Kidney (tissue), 14 donors: ENCODE data around the gene ITM2C. TPM values are rescaled to one million over a fixed set of nuclear protein-coding genes. Genes with fewer than 3 reads are reported as not detected.

Source experiments
- DNase-seq, 5 donors: peaks; one replicate each; pipeline ENCODE4 v3.0.0-alpha.2; 2013 to 2020
- FAIRE-seq: peaks from 2 replicates; lab custom pipeline; 2012; peaks lifted over from hg19 to GRCh38; lab: Jason Lieb, UNC
- H3K27ac ChIP-seq, 2 donors: one replicate each; pipeline ENCODE4 v1.7.0; 2013; ENCODE audit warnings: low read depth in 2 of 2, low read length in 2 of 2, inconsistent platforms in 1 of 2
- H3K27me3 ChIP-seq: one replicate; pipeline ENCODE4 v1.7.1; 2013; ENCODE audit warnings: low read length, inconsistent platforms; ENCODE audit not compliant: control insufficient read depth, insufficient read depth
- H3K36me3 ChIP-seq, 3 donors: one replicate each; pipeline versions ENCODE4 v1.7.0 to v1.7.1; 2013; ENCODE audit warnings: low read length in 3 of 3, control low read depth in 1 of 3, inconsistent platforms in 1 of 3; ENCODE audit not compliant: insufficient read depth in 3 of 3, control insufficient read depth in 2 of 3
- H3K4me1 ChIP-seq, 3 donors: one replicate each; pipeline versions ENCODE4 v1.7.0 to v1.7.1; 2013; ENCODE audit warnings: low read length in 3 of 3, inconsistent platforms in 1 of 3, low read depth in 1 of 3; ENCODE audit not compliant: control insufficient read depth in 2 of 3, insufficient read depth in 2 of 3
- H3K4me3 ChIP-seq, 3 donors: one replicate each; pipeline versions ENCODE4 v1.7.0 to v1.8.1; 2013; ENCODE audit warnings: low read length in 3 of 3, control low read depth in 1 of 3, inconsistent platforms in 1 of 3
- H3K9ac ChIP-seq, 3 donors: one replicate each; pipeline versions ENCODE4 v1.7.0 to v1.7.1; 2013; ENCODE audit warnings: low read length in 3 of 3, control low read depth in 1 of 3, inconsistent platforms in 1 of 3
- H3K9me3 ChIP-seq, 3 donors: one replicate each; pipeline versions ENCODE4 v1.7.0 to v1.7.1; 2013; ENCODE audit warnings: low read length in 3 of 3, control low read depth in 1 of 3, inconsistent platforms in 1 of 3; ENCODE audit not compliant: control insufficient read depth in 2 of 3, insufficient read depth in 1 of 3
- CTCF ChIP-seq: IDR thresholded peaks from 3 replicates; pipeline ENCODE4 v1.5.1; 2012; ENCODE audit warnings: mild to moderate bottlenecking, moderate library complexity, borderline replicate concordance; ENCODE audit not compliant: insufficient read depth; ENCODE audit errors: extremely low read depth
- intact Hi-C: fragments of 100-400 bp; cut with DNase I; formaldehyde crosslinking; loops from one replicate; pipeline ENCODE4 v1.11.1; 2022
- polyA plus RNA-seq: library from polyadenylated mRNA; stranded (reverse); fragments of 350-450 nt; fragmentation: Illumina TruSeq; extraction: RNeasy Lipid Tissue Mini Kit (QIAGEN cat#74804); gene quantifications from one replicate; pipeline ENCODE4 v1.2.3, GENCODE V29; 2014; ENCODE audit warnings: low read depth, low replicate concordance; ENCODE audit not compliant: insufficient read depth
- total RNA-seq: library from RNA; stranded (reverse); fragmentation: NEBNext Ultra II Directional; extraction: Animal tissue kit (Norgen Biotek cat#: 25700); gene quantifications from one replicate; pipeline ENCODE4 v1.2.1, GENCODE V29; 2021
- donor health status: control.
- donor health status: control.
- donor health status: control.
- donor health status: control.
- donor health status: control.
- donor health status: DM: yes; HTN: yes; CAD: no.
- donor health status: Normal renal cell carcinoma (clear cell type).

ITM2C gene
- total and polyA plus RNA-seq, 2 donors from 2014 or later: 308 to 1,131 TPM

- Histone ChIP-seq H3K9me3 (no peaks in the 10 kb centered on the region), H3K36me3 (no peaks in the 10 kb centered on the region), H3K27me3 (no peaks in the 10 kb centered on the region), H3K9ac (no peak overlapping the region), H3K27ac (no peak overlapping the region), H3K4me3 (no peak overlapping the region), H3K4me1 (peaks cover 0 to 8% (median 6%) of the 10 kb centered on the region in 3 donors)
- DNase-seq (peak in 4 of 5 donors; percentile 84 to 94 (median 88)), FAIRE-seq (no peak)
- TF ChIP-seq CTCF: no peak
- intact Hi-C loops: no loop called here
Measured at GRCh38 chr2:230861552-230862255, 3.0 kb upstream of the ITM2C start.

DNA sequence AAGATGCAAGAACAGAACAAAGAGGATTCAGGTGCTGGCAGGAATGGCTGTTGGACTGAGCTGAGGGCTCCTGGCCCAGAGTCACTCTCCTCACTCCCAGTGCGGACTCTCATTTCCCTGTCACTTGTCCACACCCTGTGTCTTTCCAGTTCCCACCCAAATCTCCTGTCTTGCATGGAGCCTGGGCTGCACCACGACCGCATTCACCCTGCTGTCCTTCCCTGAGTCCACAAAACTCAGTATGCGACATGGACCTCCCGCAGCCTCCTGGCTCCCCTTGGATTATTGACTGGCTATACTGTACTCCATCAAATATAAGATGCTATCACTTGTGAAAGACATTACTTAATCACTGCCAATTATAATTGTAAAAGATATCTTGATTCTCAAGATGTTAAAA, 2.5 kb upstream of the ITM2C start:
- no peak for TF ChIP-seq CTCF
- Histone ChIP-seq H3K27ac (no peak overlapping the region), H3K27me3 (no peaks in the 10 kb centered on the region), H3K9me3 (no peaks in the 10 kb centered on the region), H3K4me1 (peaks cover 3 to 13% (median 9%) of the 10 kb centered on the region in 3 donors), H3K4me3 (no peak overlapping the region), H3K36me3 (no peaks in the 10 kb centered on the region), H3K9ac (no peak overlapping the region)
- intact Hi-C loops: no loop called here
- DNase-seq (no peak), FAIRE-seq (no peak)

DNA sequence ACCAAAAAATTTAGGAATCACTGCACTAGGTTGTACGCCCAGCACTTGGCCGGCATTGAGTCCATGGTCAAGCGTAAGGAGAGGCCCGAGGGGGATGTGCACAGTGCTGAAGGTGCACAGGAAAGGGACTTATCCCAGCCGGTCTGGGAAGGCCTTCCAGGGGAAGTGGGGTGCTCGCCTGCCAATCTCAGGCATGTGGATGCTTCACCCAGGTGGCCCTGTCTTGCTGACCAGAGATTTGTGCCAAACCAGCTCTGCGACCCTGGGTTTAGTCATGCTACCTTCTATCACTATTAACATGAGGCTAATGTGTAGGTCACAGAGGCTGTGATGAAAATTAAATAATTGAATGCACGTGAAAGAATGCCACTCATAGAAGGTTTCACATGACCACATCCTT, 1.7 kb upstream of the ITM2C start:
- intact Hi-C loops: no loop called here
- no peak overlapping the region for H3K27ac ChIP-seq
- H3K36me3 ChIP-seq: no peaks in the 10 kb centered on the region
- H3K4me3 ChIP-seq: no peak overlapping the region
- H3K4me1 ChIP-seq: peaks cover 3 to 15% (median 9%) of the 10 kb centered on the region in 3 donors
- H3K9me3 ChIP-seq: no peaks in the 10 kb centered on the region
- H3K27me3 ChIP-seq: no peaks in the 10 kb centered on the region
- FAIRE-seq (no peak), DNase-seq (no peak)
- no peak overlapping the region for H3K9ac ChIP-seq
- no peak for TF ChIP-seq CTCF
